Fibroblast of skin of left quadriceps (primary cell): ENCODE data around the gene SMAD1.
"Not testable (repeated sequence)": the region's sequence is repeated elsewhere in the genome, so short reads cannot be mapped to it uniquely, and the experiment has no call there.

Source experiments
- DNase-seq, 2 experiments: peaks; one replicate each; pipeline ENCODE4 v3.0.0-alpha.2; 2013; ENCODE audit warnings: low read depth in 2 of 2

The SMAD1 gene

DNA sequence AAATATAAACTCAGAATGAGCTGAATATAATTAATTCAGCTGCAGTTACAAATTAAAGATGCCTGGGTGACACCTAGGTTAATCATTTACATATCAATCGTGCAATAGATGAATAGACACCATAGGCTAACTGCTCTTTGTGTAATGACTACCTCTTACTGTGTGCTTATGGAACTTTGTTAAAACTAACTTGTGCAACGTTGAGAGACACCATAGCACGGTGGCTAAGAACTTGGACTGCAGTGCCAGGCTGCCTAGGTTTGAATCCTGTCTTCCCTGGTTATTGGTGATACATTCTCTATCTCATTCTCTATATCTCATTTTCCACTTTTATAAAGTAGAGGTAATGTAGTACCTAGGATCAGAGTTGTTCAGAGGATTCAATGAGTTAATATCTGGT is 46.9 kb downstream of the SMAD1 start:
- DNase-seq = no peak

- DNase-seq = no peak
Observed at GRCh38 chr4:145530189-145530588, 48.5 kb downstream of the SMAD1 start.

- no peak for DNase-seq
Observed at GRCh38 chr4:145530662-145531061, 49.0 kb downstream of the SMAD1 start.

DNA sequence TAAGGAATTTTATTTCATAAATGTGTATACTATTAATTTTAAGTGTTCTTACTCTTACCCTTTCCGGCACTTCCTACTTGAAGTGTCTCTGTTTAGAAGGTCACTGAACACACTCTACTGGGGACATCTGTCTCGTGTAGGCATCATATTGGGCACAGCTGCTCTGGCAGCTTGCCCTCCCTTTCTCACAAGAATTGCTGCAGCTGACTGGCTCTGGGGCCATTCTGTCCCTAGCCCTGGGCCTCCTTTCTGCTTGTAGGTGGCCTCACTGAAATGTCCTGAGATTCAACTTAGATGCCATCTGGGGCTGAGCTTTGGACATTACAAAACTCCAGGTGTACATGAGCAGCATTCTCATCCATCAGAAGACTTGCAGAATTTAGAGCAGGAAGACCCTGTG is 49.6 kb downstream of the SMAD1 start:
- DNase-seq = no peak

DNA sequence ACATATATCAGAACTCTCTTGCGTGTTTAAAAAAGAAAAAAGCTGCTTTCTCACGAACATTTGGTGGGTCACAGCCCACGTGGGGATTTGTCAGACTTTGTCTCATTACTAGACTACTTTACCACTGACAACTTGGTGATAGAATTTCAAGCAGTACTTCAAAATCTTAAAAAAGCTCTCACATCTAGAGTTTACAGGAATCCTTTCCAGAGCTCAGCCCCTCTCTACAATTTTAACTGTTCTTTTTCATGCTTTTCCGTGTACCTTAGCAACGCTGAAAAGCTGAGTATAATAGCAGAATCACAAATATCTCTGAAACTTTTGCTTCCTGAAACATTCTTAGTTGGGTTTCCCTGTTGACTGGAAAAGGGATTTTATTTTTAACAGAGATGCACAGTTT is 50.2 kb downstream of the SMAD1 start:
- no peak for DNase-seq

- peak; percentile 29 to 39 for DNase-seq
Observed at GRCh38 chr4:145533001-145533400, 51.3 kb downstream of the SMAD1 start.

DNA sequence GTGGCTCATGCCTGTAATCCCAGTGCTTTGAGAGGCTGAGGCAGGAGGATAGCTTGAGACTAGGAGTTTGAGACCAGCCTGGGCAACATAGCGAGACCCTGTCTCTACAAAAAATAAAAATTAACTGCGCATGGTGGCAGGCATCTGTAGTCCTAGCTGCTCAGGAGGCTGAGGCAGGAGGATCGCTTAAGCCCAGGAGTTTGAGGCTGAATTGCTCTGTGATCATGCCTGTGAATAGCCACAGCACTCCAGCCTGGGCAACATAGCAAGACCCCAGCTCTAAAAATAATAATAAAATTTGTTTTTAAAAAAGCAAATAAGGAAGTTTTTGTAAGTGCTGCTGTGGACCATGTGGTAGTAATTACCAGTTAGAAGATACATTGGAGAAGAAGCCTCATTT is 51.8 kb downstream of the SMAD1 start:
- DNase-seq = not testable (repeated sequence)

DNA sequence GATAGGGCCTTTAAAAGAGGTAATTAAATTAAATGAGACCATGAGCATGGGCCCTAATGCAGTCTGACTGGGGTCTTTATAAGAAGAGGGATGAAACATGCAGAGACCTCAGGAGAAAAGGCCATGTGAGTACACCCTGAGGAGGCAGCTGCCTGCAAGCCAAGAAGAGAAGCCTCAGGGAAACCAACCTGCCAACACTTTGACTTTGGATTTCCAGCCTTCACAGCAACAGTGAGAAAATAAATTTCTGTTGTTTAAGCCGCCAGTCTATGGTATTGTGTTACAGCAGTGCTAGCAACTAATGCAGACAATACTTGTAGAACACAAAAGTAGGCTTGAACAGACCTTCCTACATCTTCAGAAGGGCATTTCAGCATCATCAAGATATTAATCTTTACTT is 52.3 kb downstream of the SMAD1 start:
- DNase-seq = no peak

GRCh38 chr4:145535202-145535601 is 53.5 kb downstream of the SMAD1 start:
- DNase-seq = no peak

GRCh38 chr4:145536044-145536443 is 54.4 kb downstream of the SMAD1 start:
- DNase-seq = no peak

GRCh38 chr4:145538596-145538995 is 56.9 kb downstream of the SMAD1 start:
- no peak for DNase-seq

DNA sequence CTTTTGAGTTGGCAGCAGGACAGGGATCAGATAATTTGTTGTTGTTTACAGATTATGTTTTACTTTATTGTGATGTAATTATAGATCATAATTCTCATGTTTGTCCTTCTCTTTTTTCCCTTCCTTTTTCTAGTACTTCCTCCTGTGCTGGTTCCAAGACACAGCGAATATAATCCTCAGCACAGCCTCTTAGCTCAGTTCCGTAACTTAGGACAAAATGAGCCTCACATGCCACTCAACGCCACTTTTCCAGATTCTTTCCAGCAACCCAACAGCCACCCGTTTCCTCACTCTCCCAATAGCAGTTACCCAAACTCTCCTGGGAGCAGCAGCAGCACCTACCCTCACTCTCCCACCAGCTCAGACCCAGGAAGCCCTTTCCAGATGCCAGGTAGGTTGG is 58.0 kb downstream of the SMAD1 start:
- no peak for DNase-seq

DNA sequence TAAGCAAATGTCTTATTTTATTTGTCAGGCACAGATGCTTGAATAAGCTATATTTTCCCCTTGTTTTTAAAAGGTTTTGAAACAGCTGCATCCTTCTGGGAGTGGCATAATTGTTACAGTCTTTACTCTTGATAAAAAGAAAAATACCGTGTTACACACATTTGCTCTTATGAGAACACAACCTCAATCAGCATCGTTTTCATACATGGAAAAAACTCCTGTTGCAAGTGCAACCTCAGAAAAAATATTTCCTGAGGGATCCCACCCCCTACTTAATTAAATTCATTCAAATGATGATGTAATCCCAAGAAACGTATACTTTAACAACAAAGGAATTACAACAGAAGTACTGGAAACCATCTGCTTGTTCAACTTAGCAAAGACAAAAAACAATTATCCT is 58.6 kb downstream of the SMAD1 start:
- DNase-seq = peak; percentile 53 to 56

DNA sequence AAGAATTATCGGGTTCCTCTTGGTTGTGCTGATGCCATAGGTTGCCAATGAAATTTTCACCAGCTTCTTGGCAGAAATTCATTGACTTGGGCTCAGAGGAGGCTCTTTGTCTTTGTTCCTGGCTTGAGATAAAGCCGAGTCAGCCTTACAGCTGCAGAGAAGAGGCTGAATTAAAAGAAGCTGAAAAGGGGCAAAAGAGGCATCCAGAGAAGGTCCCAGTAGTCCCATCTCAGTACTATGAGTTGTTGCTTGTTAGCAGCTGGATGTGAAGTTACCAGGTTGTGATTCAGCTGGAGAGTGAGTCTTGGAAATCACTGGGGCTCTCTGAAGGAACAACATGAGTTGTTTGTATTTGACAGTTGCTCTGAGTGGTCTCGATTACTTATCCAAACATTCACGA is 59.7 kb downstream of the SMAD1 start:
- DNase-seq = no peak

GRCh38 chr4:145545031-145545430 is 63.4 kb downstream of the SMAD1 start:
- DNase-seq = no peak

DNA sequence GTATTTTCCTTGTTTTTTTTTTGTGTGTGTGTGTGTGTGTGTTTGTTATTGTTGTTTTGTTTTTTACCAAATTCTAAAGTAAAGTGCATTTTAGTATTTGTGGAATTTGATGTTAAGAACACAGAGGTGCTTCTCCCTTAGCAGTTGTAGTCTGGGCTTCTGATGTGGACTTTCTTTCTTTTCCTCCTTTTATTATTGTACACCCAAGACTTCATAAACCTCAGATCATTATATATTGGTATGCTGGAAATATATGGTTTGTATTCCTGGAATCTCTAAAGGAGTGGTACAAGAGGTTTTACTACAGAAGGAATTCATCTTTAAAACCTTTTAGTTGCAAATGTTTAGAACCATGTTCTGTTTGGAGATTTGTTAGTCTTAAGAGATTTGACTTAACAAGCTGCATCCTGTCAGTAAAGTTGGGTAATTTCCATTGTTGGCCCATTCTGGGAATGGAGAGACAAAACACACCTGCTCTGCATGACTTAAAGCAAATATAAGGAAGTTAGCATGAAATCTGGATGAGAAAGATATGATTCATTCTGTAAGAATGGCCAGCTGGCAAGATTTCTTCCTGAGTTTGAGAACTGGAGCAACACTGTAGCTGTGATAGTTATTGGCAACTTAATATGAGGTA is 64.0 kb downstream of the SMAD1 start:
- DNase-seq = peak; percentile 87 to 89

GRCh38 chr4:145546175-145546915 is 64.7 kb downstream of the SMAD1 start:
- no peak for DNase-seq

- no peak for DNase-seq
Observed at GRCh38 chr4:145551660-145552059, 70.0 kb downstream of the SMAD1 start.

- no peak for DNase-seq
Observed at GRCh38 chr4:145552181-145552822, 70.6 kb downstream of the SMAD1 start.

DNA sequence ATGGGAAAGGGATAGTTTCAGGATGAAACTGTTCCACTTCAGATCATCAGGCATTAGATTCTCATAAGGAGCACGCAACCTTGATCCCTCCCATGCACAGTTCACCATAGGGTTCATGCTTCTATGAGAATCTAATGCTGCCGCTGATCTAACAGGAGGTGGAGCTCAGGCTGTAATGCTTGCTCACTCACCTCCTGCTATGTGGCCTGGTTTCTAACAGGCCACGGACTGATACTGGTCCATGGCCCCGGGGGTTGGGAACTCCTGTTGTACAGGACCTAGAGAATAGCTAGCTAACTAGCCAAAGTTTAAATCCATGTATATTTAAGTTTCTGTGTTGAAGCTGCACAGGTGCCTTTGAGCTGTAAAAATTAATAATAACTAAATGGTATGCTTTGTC is 71.7 kb downstream of the SMAD1 start:
- DNase-seq = no peak

- no peak for DNase-seq
Observed at GRCh38 chr4:145554691-145555090, 73.0 kb downstream of the SMAD1 start.

DNA sequence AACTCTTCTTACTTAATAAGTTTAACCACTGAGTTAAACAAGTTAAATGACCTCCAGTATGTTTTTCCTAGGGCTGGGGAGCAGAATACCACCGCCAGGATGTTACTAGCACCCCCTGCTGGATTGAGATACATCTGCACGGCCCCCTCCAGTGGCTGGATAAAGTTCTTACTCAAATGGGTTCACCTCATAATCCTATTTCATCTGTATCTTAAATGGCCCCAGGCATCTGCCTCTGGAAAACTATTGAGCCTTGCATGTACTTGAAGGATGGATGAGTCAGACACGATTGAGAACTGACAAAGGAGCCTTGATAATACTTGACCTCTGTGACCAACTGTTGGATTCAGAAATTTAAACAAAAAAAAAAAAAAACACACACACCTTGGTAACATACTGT is 76.1 kb downstream of the SMAD1 start:
- DNase-seq = peak; percentile 37 to 44
